ENCODE measurements around the gene DRAXIN.

DNA sequence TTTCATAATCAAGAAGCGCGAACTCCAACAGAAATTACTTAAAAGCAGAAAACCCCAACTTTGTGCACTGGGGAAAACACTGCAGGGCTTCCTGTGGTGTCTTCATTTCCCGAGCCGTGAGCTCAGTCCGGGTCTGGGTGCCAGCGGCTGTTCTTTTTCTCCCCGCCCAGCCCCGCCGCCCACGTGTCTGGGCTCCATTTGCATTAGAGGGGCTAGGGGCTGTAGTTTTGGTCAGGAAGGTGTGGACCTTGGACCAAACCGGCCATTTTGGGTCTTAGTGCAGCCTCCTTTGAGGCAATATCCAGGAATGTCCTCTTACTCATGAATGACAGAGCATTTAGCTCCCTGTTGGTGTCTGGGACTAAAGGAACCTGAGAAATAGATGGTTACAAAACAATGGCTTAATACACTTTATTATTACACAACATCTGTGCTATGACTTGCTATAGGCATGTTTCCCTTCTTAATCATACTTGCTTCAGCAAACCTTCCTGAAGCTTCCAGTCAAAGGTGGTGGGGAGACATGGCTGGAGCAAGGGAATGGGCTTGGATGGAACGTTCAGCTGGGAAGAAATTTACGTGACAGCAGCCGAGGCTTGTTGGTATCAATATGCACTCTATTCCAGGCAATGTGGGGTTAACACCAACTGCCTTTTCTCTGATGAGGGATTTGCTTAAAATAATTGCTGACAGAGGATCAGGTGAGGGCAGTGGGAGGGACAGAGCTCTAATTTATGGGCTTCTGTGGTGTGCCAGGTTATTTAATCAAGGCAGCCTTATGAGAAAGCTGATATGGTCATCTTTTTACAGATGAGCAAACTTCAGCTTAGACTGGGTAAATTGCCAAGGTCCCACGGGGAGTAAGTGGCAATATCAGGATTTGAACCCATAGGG is 45.5 kb downstream of the DRAXIN start:
- TF ChIP-seq, protein P1, sequence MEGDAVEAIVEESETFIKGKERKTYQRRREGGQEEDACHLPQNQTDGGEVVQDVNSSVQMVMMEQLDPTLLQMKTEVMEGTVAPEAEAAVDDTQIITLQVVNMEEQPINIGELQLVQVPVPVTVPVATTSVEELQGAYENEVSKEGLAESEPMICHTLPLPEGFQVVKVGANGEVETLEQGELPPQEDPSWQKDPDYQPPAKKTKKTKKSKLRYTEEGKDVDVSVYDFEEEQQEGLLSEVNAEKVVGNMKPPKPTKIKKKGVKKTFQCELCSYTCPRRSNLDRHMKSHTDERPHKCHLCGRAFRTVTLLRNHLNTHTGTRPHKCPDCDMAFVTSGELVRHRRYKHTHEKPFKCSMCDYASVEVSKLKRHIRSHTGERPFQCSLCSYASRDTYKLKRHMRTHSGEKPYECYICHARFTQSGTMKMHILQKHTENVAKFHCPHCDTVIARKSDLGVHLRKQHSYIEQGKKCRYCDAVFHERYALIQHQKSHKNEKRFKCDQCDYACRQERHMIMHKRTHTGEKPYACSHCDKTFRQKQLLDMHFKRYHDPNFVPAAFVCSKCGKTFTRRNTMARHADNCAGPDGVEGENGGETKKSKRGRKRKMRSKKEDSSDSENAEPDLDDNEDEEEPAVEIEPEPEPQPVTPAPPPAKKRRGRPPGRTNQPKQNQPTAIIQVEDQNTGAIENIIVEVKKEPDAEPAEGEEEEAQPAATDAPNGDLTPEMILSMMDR (conservative IDR thresholded peaks at IDR 0.05): no peak
- TF ChIP-seq ZFX (IDR thresholded peaks at IDR 0.05): no peak

All from C4-2B (cell line).